SK-N-SH (cell line): Measurements from ENCODE around the gene MIPOL1. TPM values are rescaled to one million over a fixed set of nuclear protein-coding genes. Genes with fewer than 3 reads are reported as not detected.

Source experiments
- CTCF ChIA-PET: fragments of 300-600, 350-600 bp; formaldehyde crosslinking; extraction: SDS; loops from one replicate; lab custom pipeline; 2021; lab: Yijun Ruan, JAX
- POLR2A ChIA-PET: fragments of 350-600 bp; sonication (Branson Sonifier 250); formaldehyde crosslinking; extraction: SDS; loops from one replicate; lab custom pipeline; 2020; ENCODE audit warnings: antibody characterized with exemption, inconsistent platforms; lab: Yijun Ruan, JAX
- DNase-seq: peaks from one replicate; pipeline ENCODE4 v3.0.0; 2012
- H2AFZ ChIP-seq: fragments of 200-600 bp; sonication (generic); 2 replicates; pipeline ENCODE4 v1.8.1; 2016; ENCODE audit warnings: antibody characterized with exemption, mild to moderate bottlenecking, low read depth
- H3F3A ChIP-seq: fragments of 200-600 bp; sonication (generic); replicated peaks from 2 replicates; pipeline ENCODE3; 2016; ENCODE audit warnings: antibody characterized with exemption, mild to moderate bottlenecking; ENCODE audit not compliant: insufficient read depth
- H3K27ac ChIP-seq, 2 experiments: fragments of 200-500 bp in 1 of 2; fragments of 200-600 bp in 1 of 2; sonication (Bioruptor generic) in 1 of 2; sonication (generic), shearing (Covaris generic) in 1 of 2; 2 replicates each; pipeline versions ENCODE4 v1.5.1 to v1.6.1; 2014 to 2016; ENCODE audit warnings: low read depth in 2 of 2, inconsistent platforms in 1 of 2, low read length in 1 of 2, mild to moderate bottlenecking in 1 of 2, mixed read lengths in 1 of 2
- H3K27me3 ChIP-seq: fragments of 200-600 bp; sonication (generic), shearing (Covaris generic); 2 replicates; pipeline ENCODE4 v1.6.1; 2016; ENCODE audit warnings: mixed run types; ENCODE audit not compliant: insufficient read depth
- H3K36me3 ChIP-seq, 2 experiments: fragments of 200-500 bp in 1 of 2; fragments of 200-600 bp in 1 of 2; sonication (Bioruptor generic) in 1 of 2; sonication (generic) in 1 of 2; replicated peaks in 1 of 2; 2 replicates each; pipeline versions ENCODE3 to v1.5.1; 2014 to 2016; ENCODE audit warnings: low read length in 1 of 2, mild to moderate bottlenecking in 1 of 2; ENCODE audit not compliant: insufficient read depth in 2 of 2, control insufficient read depth in 1 of 2
- H3K4me1 ChIP-seq, 2 experiments: fragments of 200-500 bp in 1 of 2; fragments of 200-600 bp in 1 of 2; sonication (Bioruptor generic) in 1 of 2; sonication (generic), shearing (Covaris generic) in 1 of 2; 2 replicates each; pipeline versions ENCODE4 v1.5.1 to v1.6.1; 2014 to 2016; ENCODE audit warnings: low read depth in 1 of 2, low read length in 1 of 2, mixed run types in 1 of 2; ENCODE audit not compliant: insufficient read depth in 2 of 2, control insufficient read depth in 1 of 2
- H3K4me2 ChIP-seq: fragments of 200-600 bp; sonication (generic), shearing (Covaris generic); 2 replicates; pipeline ENCODE4 v1.6.1; 2017; ENCODE audit warnings: mixed run types
- H3K4me3 ChIP-seq, 2 experiments: fragments of 200-500 bp in 1 of 2; fragments of 200-600 bp in 1 of 2; sonication (Bioruptor generic) in 1 of 2; sonication (generic), shearing (Covaris generic) in 1 of 2; 2 replicates each; pipeline versions ENCODE4 v1.5.1 to v1.8.1; 2014 to 2016; ENCODE audit warnings: low read depth in 2 of 2, inconsistent platforms in 1 of 2, low read length in 1 of 2, mild to moderate bottlenecking in 1 of 2, mixed read lengths in 1 of 2, moderate library complexity in 1 of 2
- H3K79me2 ChIP-seq: fragments of 200-600 bp; sonication (generic); 2 replicates; pipeline ENCODE4 v1.8.1; 2017; ENCODE audit warnings: mild to moderate bottlenecking; ENCODE audit not compliant: insufficient read depth
- H3K9ac ChIP-seq: fragments of 200-600 bp; sonication (generic); 2 replicates; pipeline ENCODE4 v1.6.1; 2017; ENCODE audit warnings: mixed run types
- H3K9me2 ChIP-seq: fragments of 200-600 bp; sonication (generic); 2 replicates; pipeline ENCODE4 v1.6.1; 2017; ENCODE audit warnings: mixed run types
- H3K9me3 ChIP-seq: fragments of 200-600 bp; sonication (generic); 2 replicates; pipeline ENCODE4 v1.6.1; 2017; ENCODE audit warnings: mixed run types, mild to moderate bottlenecking, moderate library complexity
- H4K20me1 ChIP-seq: fragments of 200-600 bp; sonication (generic); 2 replicates; pipeline ENCODE4 v1.6.1; 2017; ENCODE audit warnings: mild to moderate bottlenecking, mixed run types; ENCODE audit not compliant: insufficient read depth
- ELF1 ChIP-seq: IDR thresholded peaks from 2 replicates; pipeline ENCODE4 v1.4.0; 2012
- FOXM1 ChIP-seq: IDR thresholded peaks from 2 replicates; pipeline ENCODE4 v1.4.0; 2012; ENCODE audit warnings: low read depth, mild to moderate bottlenecking
- RFX5 ChIP-seq: IDR thresholded peaks from 2 replicates; pipeline ENCODE4 v1.6.1; 2012; ENCODE audit warnings: mild to moderate bottlenecking, improper control_type of control experiment, low read length
- RXRA ChIP-seq: IDR thresholded peaks from 2 replicates; pipeline ENCODE4 v1.4.0; 2012; ENCODE audit warnings: low read depth, mild to moderate bottlenecking, borderline replicate concordance
- YY1 ChIP-seq: IDR thresholded peaks from 2 replicates; pipeline ENCODE4 v1.4.0; 2012; ENCODE audit warnings: low read depth, mild to moderate bottlenecking
- WGBS: methylation state at CpG from one replicate; pipeline ENCODE4 v1.1.6; 2017; ENCODE audit warnings: low lambda C conversion rate; 5-methylcytosine and 5-hydroxymethylcytosine counted together
- polyA plus RNA-seq, 3 experiments: library from polyadenylated mRNA; depleted of rRNA; stranded (reverse); fragments of >200 nt; gene quantifications; 2 replicates each; pipeline ENCODE4 v1.2.3, GENCODE V29; 2012
- TF ChIP-seq, protein P1 (sequence below): IDR thresholded peaks from 2 replicates; pipeline ENCODE4 v1.4.0; 2012; ENCODE audit warnings: low read depth, borderline replicate concordance
- TF ChIP-seq, protein P2 (sequence below): fragments of 200-600 bp; sonication (generic); IDR thresholded peaks from 2 replicates; pipeline ENCODE4 v1.6.1; 2017; ENCODE audit warnings: antibody characterized with exemption, mild to moderate bottlenecking, moderate library complexity
- TF ChIP-seq, protein P3 (sequence below): fragments of 150-350 bp; IDR thresholded peaks from 2 replicates; pipeline ENCODE4 v1.6.1; 2016; ENCODE audit warnings: mild to moderate bottlenecking, low read depth, low read length
- TF ChIP-seq, protein P4 (sequence below): IDR thresholded peaks from 2 replicates; pipeline ENCODE4 v1.4.0; 2012; ENCODE audit warnings: low read depth

Gene MIPOL1
- polyA plus RNA-seq, 1 of the 3 experiments (the other 2 are of a cell fraction) = 0.23 TPM

DNA sequence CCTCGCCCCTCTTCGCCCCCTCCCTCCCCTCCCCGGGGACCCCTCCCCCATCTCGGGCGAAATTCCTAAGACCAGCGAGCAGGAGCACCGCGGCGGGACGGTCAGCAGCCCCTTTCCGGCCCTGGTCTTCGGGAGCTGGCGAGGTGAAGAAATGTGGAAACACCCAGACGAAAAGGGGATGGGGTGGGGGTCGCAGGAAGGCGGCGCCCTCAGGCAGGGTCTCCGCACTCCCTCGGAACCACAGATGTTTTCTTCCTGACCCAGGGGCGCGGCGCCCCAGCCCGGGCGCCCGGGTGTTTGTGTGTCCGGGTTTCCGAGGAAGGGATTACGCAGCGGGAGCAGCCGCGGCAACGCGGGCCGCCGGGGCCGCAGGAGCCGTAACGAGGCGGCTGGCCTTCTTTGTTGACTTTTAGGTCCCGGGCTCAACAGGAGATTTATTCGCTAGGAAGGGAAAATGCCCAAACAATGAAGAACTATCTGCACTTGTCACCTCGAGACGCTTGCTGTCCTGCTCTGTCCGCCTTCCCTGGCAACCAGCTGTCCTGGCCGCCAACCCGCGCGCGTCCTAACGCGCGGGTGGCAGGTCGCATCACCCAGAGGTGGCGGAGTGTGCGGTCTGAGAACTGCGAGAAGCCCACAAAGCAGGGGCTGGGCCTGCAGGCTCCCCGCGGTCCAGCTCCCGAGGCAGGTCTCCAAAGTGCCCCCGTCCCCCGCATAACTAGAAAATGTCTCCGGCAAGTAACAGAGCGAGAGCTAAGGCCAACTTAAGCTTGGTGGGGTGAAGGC, 390.3 kb downstream of the MIPOL1 start (continued):
- TF ChIP-seq, protein P1, sequence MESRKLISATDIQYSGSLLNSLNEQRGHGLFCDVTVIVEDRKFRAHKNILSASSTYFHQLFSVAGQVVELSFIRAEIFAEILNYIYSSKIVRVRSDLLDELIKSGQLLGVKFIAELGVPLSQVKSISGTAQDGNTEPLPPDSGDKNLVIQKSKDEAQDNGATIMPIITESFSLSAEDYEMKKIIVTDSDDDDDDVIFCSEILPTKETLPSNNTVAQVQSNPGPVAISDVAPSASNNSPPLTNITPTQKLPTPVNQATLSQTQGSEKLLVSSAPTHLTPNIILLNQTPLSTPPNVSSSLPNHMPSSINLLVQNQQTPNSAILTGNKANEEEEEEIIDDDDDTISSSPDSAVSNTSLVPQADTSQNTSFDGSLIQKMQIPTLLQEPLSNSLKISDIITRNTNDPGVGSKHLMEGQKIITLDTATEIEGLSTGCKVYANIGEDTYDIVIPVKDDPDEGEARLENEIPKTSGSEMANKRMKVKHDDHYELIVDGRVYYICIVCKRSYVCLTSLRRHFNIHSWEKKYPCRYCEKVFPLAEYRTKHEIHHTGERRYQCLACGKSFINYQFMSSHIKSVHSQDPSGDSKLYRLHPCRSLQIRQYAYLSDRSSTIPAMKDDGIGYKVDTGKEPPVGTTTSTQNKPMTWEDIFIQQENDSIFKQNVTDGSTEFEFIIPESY = no peak
- TF ChIP-seq, protein P2, sequence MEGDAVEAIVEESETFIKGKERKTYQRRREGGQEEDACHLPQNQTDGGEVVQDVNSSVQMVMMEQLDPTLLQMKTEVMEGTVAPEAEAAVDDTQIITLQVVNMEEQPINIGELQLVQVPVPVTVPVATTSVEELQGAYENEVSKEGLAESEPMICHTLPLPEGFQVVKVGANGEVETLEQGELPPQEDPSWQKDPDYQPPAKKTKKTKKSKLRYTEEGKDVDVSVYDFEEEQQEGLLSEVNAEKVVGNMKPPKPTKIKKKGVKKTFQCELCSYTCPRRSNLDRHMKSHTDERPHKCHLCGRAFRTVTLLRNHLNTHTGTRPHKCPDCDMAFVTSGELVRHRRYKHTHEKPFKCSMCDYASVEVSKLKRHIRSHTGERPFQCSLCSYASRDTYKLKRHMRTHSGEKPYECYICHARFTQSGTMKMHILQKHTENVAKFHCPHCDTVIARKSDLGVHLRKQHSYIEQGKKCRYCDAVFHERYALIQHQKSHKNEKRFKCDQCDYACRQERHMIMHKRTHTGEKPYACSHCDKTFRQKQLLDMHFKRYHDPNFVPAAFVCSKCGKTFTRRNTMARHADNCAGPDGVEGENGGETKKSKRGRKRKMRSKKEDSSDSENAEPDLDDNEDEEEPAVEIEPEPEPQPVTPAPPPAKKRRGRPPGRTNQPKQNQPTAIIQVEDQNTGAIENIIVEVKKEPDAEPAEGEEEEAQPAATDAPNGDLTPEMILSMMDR = no peak
- TF ChIP-seq, protein P3, sequence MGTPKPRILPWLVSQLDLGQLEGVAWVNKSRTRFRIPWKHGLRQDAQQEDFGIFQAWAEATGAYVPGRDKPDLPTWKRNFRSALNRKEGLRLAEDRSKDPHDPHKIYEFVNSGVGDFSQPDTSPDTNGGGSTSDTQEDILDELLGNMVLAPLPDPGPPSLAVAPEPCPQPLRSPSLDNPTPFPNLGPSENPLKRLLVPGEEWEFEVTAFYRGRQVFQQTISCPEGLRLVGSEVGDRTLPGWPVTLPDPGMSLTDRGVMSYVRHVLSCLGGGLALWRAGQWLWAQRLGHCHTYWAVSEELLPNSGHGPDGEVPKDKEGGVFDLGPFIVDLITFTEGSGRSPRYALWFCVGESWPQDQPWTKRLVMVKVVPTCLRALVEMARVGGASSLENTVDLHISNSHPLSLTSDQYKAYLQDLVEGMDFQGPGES = no peak
- no peak for TF ChIP-seq ELF1
- TF ChIP-seq RXRA = no peak
- no peak for TF ChIP-seq RFX5
- TF ChIP-seq, protein P4, sequence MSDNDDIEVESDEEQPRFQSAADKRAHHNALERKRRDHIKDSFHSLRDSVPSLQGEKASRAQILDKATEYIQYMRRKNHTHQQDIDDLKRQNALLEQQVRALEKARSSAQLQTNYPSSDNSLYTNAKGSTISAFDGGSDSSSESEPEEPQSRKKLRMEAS = no peak

DNA sequence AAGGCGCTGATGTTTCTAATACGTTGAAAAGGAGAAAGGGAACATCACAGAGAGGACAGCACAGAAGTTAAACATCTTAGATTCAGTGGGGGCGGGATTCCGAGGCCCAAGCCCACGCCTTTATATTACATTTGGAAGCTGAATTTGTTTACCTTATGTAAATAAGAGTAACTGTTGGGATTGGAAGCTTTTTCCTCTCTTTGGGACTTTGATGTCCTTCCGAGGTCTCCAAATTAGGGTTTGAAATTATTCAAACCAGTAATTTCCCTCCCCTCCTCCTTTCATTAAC, 390.9 kb downstream of the MIPOL1 start:
- Histone ChIP-seq H3K79me2 (no peaks in the 10 kb centered on the region), H3K4me2 (no peak overlapping the region), H3K9me2 (no peaks in the 10 kb centered on the region), H4K20me1 (no peaks in the 10 kb centered on the region), H3K9me3 (no peaks in the 10 kb centered on the region), H3K9ac (no peak overlapping the region), H3K4me3 (no peak overlapping the region), H3K27me3 (peaks cover 22% of the 10 kb centered on the region), H3F3A (no peaks in the 10 kb centered on the region), H3K27ac (no peak overlapping the region), H2AFZ (no peak overlapping the region), H3K36me3 (no peaks in the 10 kb centered on the region), H3K4me1 (no peaks in the 10 kb centered on the region)
- no peak for TF ChIP-seq YY1
- TF ChIP-seq FOXM1 = no peak
- CTCF ChIA-PET = no interaction called here
- POLR2A ChIA-PET = no interaction called here
- whole genome bisulfite sequencing = 1% methylated on average over 6 of the region's 6 CpGs
- no peak for DNase-seq
